NT2/D1 (cell line): Measurements from ENCODE around the gene DLEU7.

Source experiments
- SUZ12 ChIP-seq: IDR thresholded peaks from 2 replicates; pipeline ENCODE4 v1.6.1; 2011; ENCODE audit not compliant: insufficient read length, insufficient read depth; ENCODE audit errors: extremely low read depth
- YY1 ChIP-seq: IDR thresholded peaks from 2 replicates; pipeline ENCODE4 v1.6.1; 2011; ENCODE audit not compliant: insufficient read length, insufficient read depth
- ZNF274 ChIP-seq: IDR thresholded peaks from 2 replicates; pipeline ENCODE4 v1.6.1; 2011; ENCODE audit warnings: mild to moderate bottlenecking, low read depth, low read length

GRCh38 chr13:50810998-50811397 is 32.5 kb downstream of the DLEU7 start:
- TF ChIP-seq ZNF274 (no peak), SUZ12 (no peak), YY1 (no peak)
